ENCODE results near the gene FGD1.
"Not testable (repeated sequence)": the region's sequence is repeated elsewhere in the genome, so short reads cannot be mapped to it uniquely, and the experiment has no call there.

The FGD1 gene

GRCh38 chrX:54509400-54509799, 13.4 kb upstream of the FGD1 start:
- H3K4me3 ChIP-seq (ENCODE audit: low read length), result no peak overlapping the region
- DNase-seq (ENCODE audit: low read depth), result no peak
- no peak for TF ChIP-seq CTCF (conservative IDR thresholded peaks at IDR 0.05; ENCODE audit: low read depth, low read length)

- no peak for TF ChIP-seq CTCF (conservative IDR thresholded peaks at IDR 0.05; ENCODE audit: low read depth, low read length)
- no peak overlapping the region for H3K4me3 ChIP-seq (ENCODE audit: low read length)
- no peak for DNase-seq (ENCODE audit: low read depth)
These were observed 902 bp upstream of the FGD1 start for GRCh38 chrX:54496936-54497335.

GRCh38 chrX:54496517-54496852, 451 bp upstream of the FGD1 start:
- peak overlapping the region; percentile 60 for H3K4me3 ChIP-seq (ENCODE audit: low read length)
- no peak for DNase-seq (ENCODE audit: low read depth)
- TF ChIP-seq CTCF (conservative IDR thresholded peaks at IDR 0.05; ENCODE audit: low read depth, low read length), result no peak

GRCh38 chrX:54494989-54495813, 833 bp downstream of the FGD1 start:
- TF ChIP-seq CTCF (conservative IDR thresholded peaks at IDR 0.05; ENCODE audit: low read depth, low read length), result no peak
- peak overlapping the region; percentile 60 for H3K4me3 ChIP-seq (ENCODE audit: low read length)
- no peak for DNase-seq (ENCODE audit: low read depth)

GRCh38 chrX:54494166-54494988, 1.7 kb downstream of the FGD1 start:
- no peak for TF ChIP-seq CTCF (conservative IDR thresholded peaks at IDR 0.05; ENCODE audit: low read depth, low read length)
- DNase-seq (ENCODE audit: low read depth), result no peak
- peak overlapping the region; percentile 60 for H3K4me3 ChIP-seq (ENCODE audit: low read length)

- TF ChIP-seq CTCF (conservative IDR thresholded peaks at IDR 0.05; ENCODE audit: low read depth, low read length), result no peak
- no peak for DNase-seq (ENCODE audit: low read depth)
- H3K4me3 ChIP-seq (ENCODE audit: low read length), result no peak overlapping the region
These were observed 3.7 kb downstream of the FGD1 start for GRCh38 chrX:54492340-54492739.

- H3K4me3 ChIP-seq (ENCODE audit: low read length); DNase-seq (ENCODE audit: low read depth): not testable (repeated sequence)
These were observed 6.2 kb downstream of the FGD1 start for GRCh38 chrX:54489819-54490218.

Measured in retinal pigment epithelial cell (primary cell).